Right ventricle myocardium superior (tissue), 1 donor: ENCODE measurements around the gene SMIM9. TPM values are rescaled to one million over a fixed set of nuclear protein-coding genes. Genes with fewer than 3 reads are reported as not detected.
"Not testable (repeated sequence)": the region's sequence is repeated elsewhere in the genome, so short reads cannot be mapped to it uniquely, and the experiment has no call there.

Experiments
- ATAC-seq: fragments of 200-7000 bp; cut with Tn5 transposase; one replicate; pipeline ENCODE4 v1.9.1; 2020; ENCODE audit warnings: mild to moderate bottlenecking; ENCODE audit not compliant: poor library complexity
- DNase-seq: peaks from one replicate; pipeline ENCODE4 v3.0.0-alpha.2; 2020
- intact Hi-C: fragments of 100-400 bp; cut with DNase I; formaldehyde crosslinking; loops from one replicate; pipeline ENCODE4 v1.11.2; 2022
- long read RNA-seq: library from polyadenylated mRNA; unstranded; transcript quantifications from one replicate; pipeline ENCODE4 v2.0.0, GENCODE V29; 2021
- total RNA-seq: library from RNA; stranded (reverse); fragmentation: NEBNext Ultra II Directional; extraction: Animal tissue kit (Norgen Biotek cat#: 25700); gene quantifications from one replicate; pipeline ENCODE4 v1.2.1, GENCODE V29; 2021
- donor health status: DM: no; HTN: yes; CAD: no; lungs with severe emphysema.

Gene SMIM9
- not detected for total RNA-seq
- long read RNA-seq = 0 reads

GRCh38 chrX:154834562-154834961, at the start of gene SMIM9:
TSS of gene SMIM9 (minus strand) at chrX:154834662. CDS start at chrX:154830856, 3,806 bp downstream.
- intact Hi-C loops = no loop called here
- DNase-seq (no peak), ATAC-seq (no peak)

GRCh38 chrX:154884069-154884468, 49.6 kb upstream of the SMIM9 start:
- ATAC-seq, DNase-seq, intact Hi-C loops: not testable (repeated sequence)

- no peak for DNase-seq
- no peak for ATAC-seq
- intact Hi-C loops = no loop called here
These were observed 38.9 kb upstream of the SMIM9 start for GRCh38 chrX:154873329-154873728.

GRCh38 chrX:154868522-154868921, 34.1 kb upstream of the SMIM9 start:
- intact Hi-C loops, DNase-seq, ATAC-seq: not testable (repeated sequence)

GRCh38 chrX:154855256-154855655, 20.8 kb upstream of the SMIM9 start:
- DNase-seq = no peak
- intact Hi-C loops = no loop called here
- ATAC-seq = no peak

- no peak for DNase-seq
- intact Hi-C loops = no loop called here
- no peak for ATAC-seq
These were observed 16.6 kb upstream of the SMIM9 start for GRCh38 chrX:154850957-154851611.

- intact Hi-C loops = no loop called here
- DNase-seq (no peak), ATAC-seq (no peak)
These were observed 6.4 kb upstream of the SMIM9 start for GRCh38 chrX:154840856-154841255.

- intact Hi-C loops = no loop called here
- ATAC-seq (no peak), DNase-seq (no peak)
These were observed 1.7 kb upstream of the SMIM9 start for GRCh38 chrX:154836163-154836562.

GRCh38 chrX:154833746-154834274, 652 bp downstream of the SMIM9 start:
- ATAC-seq = no peak
- DNase-seq = no peak
- intact Hi-C loops = no loop called here

GRCh38 chrX:154829926-154830442, 4.5 kb downstream of the SMIM9 start:
- intact Hi-C loops = no loop called here
- no peak for ATAC-seq
- DNase-seq = no peak

GRCh38 chrX:154829134-154829533, 5.3 kb downstream of the SMIM9 start:
- ATAC-seq (no peak), DNase-seq (no peak)
- intact Hi-C loops = no loop called here

- intact Hi-C loops = no loop called here
- DNase-seq (no peak), ATAC-seq (no peak)
These were observed 6.5 kb downstream of the SMIM9 start for GRCh38 chrX:154828016-154828408.

DNA sequence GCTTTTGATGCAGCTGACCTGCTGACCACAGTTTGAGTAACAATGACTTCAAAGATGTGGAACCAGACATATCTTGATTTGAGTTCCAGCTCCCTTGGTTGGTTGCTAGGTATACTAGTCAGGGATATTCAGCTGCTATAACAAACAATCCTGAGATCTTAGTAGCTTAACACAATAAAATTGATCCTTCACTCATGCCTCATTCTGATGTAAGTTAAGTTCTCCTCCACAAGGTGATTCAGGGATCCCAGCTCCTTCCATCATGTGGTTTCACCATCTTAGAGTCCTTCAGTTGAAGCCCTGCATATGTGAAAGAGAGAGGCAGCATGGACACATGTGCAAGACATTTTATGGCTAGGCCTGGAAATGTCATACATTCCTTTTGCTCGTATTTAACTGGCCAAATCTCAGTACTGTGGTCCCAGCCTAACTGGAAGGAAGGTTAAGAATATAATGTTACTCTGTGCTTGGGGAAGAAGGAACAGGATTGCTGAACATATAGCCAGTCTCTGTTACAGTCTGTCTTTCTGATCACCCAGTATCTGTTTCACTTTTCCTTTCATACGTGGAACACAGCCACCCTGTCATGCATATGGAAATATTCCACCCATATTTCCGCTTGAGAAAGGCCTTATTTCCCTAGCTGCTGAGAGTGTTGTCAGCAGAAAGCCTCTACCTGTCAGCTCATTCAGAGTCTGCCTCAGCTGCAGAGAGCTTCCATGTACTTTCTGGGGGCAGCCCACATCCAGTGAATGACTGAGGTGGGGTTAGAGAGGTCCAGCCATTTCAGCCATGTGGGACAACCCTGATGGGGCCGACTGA, 7.1 kb downstream of the SMIM9 start:
- ATAC-seq (no peak), DNase-seq (no peak)
- intact Hi-C loops = no loop called here

GRCh38 chrX:154825586-154825985, 8.9 kb downstream of the SMIM9 start:
- ATAC-seq, DNase-seq, intact Hi-C loops: not testable (repeated sequence)

- DNase-seq (no peak), ATAC-seq (no peak)
- intact Hi-C loops = no loop called here
These were observed 9.8 kb downstream of the SMIM9 start for GRCh38 chrX:154824638-154825037.

GRCh38 chrX:154822029-154822428, 12.4 kb downstream of the SMIM9 start:
- DNase-seq = no peak
- ATAC-seq = no peak
- intact Hi-C loops = no loop called here

- ATAC-seq (no peak), DNase-seq (no peak)
- intact Hi-C loops = no loop called here
These were observed 12.9 kb downstream of the SMIM9 start for GRCh38 chrX:154821523-154821922.

DNA sequence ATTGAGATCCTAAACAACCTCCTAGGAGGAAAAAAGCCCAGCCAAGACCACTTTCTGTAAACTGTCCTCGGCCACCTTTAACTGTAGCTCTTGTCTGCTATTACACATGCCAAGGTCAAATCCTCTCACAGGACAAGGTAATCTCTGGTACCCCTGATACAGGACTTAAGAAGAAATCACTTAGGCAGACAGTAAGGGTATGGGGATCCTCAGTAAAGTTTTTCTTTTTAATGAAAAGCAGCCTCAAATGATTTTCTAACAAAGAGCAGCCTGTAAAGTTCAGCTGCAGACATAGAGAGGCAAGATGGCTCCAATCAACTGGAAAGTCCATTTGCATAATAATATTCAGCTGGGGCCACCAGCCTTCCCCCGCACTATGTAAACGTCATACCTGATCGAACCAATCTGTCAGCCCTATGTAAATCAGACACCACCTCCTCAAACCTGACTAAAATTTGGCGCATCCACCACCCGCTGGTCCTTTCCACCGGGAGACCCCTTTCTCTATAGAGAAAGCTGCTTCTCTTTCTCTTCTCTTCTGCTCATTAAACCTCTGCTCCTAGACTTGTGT, 14.6 kb downstream of the SMIM9 start:
- DNase-seq (no peak), ATAC-seq (no peak)
- intact Hi-C loops = no loop called here
